HL-60 (cell line): ENCODE data around the gene FAM53A.

Source experiments
- DNase-seq, 2 experiments: peaks; one replicate each; pipeline ENCODE4 v3.0.0-alpha.2; 2010 to 2020; ENCODE audit warnings: low read depth in 1 of 2, low spot score in 1 of 2
- H3K27ac ChIP-seq: fragments of 250-450 bp; sonication (Bioruptor Pico); replicated peaks from 2 replicates; pipeline ENCODE4 v1.5.1; 2020; ENCODE audit warnings: mild to moderate bottlenecking, moderate library complexity
- H3K27me3 ChIP-seq: fragments of 250-450 bp; sonication (Bioruptor Pico); 2 replicates; pipeline ENCODE4 v1.5.1; 2021; ENCODE audit warnings: mild to moderate bottlenecking, moderate library complexity; ENCODE audit not compliant: insufficient read depth, poor library complexity, severe bottlenecking
- H3K4me3 ChIP-seq: replicated peaks from 2 replicates; pipeline ENCODE4 v1.5.1; 2011; ENCODE audit warnings: mild to moderate bottlenecking, control low read depth, low read length; ENCODE audit not compliant: insufficient read depth
- GABPA ChIP-seq: IDR thresholded peaks from 2 replicates; pipeline ENCODE4 v1.6.1; 2012; ENCODE audit warnings: low read depth
- POLR2AphosphoS5 ChIP-seq: IDR thresholded peaks from 2 replicates; pipeline ENCODE4 v1.6.1; 2012; ENCODE audit warnings: low read depth
- SPI1 ChIP-seq: IDR thresholded peaks from 2 replicates; pipeline ENCODE4 v1.6.1; 2012; ENCODE audit warnings: low read depth, mild to moderate bottlenecking, borderline replicate concordance
- TF ChIP-seq, protein P1 (sequence below): IDR thresholded peaks from 2 replicates; pipeline ENCODE4 v1.6.1; 2012; ENCODE audit warnings: low read depth; ENCODE audit not compliant: insufficient replicate concordance
- TF ChIP-seq, protein P2 (sequence below): IDR thresholded peaks from one replicate; pipeline ENCODE4 v1.5.1; 2011; ENCODE audit warnings: low read length, control low read depth, inconsistent platforms; ENCODE audit not compliant: insufficient read depth

The FAM53A gene

DNA sequence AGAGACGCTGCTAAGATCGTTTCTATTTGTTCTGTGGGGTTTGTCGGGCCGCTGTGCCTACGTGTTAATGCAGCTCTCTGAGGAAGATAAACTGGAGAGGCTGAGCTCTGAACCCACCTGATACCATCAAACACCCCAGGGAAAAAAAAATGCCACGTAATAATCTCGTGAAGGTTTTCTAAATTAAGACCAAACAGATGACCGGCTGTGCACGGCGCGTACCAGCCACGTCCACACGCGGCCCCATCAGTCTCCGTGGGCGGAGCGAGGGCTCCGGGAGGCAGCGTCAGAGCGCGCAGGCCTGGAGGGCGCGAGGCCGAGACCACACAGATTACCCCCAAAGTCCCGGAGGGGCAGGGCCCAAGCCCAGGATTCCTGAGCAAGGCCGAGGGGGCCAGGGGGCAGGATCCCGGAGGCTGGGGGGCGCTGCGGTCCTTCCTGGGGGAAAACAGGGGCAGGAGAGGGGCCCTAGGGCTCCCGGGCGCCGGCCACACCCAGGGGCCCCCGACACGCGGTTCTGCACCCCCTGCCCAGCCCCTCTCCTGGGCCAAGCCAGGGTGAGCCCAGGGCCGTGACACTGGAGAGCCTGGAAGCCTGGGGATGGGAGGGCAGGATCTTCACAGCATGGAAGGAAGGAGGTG, 91.9 kb downstream of the FAM53A start:
- H3K27me3 ChIP-seq, result no peaks in the 10 kb centered on the region
- no peak for DNase-seq

DNA sequence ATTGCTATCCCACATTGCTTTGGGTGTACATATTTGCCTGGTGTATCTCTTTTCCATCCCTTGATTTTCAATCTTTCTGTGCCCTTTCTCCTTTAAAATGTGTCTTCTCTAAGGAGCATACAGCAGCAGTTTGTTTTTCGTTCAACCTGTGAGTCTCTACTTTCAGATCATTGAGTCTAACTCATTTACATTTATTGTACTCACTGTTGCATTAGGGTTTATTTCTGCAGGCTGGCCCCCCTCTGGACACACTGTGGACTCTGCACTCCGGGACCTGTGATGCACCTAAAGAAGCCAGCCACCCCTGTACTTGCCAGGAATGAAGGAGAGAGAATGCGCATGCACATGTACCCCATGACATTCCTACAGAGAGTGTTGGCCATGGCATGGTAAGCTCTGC, 93.0 kb downstream of the FAM53A start:
- no peak overlapping the region for H3K4me3 ChIP-seq
- TF ChIP-seq, protein P1, sequence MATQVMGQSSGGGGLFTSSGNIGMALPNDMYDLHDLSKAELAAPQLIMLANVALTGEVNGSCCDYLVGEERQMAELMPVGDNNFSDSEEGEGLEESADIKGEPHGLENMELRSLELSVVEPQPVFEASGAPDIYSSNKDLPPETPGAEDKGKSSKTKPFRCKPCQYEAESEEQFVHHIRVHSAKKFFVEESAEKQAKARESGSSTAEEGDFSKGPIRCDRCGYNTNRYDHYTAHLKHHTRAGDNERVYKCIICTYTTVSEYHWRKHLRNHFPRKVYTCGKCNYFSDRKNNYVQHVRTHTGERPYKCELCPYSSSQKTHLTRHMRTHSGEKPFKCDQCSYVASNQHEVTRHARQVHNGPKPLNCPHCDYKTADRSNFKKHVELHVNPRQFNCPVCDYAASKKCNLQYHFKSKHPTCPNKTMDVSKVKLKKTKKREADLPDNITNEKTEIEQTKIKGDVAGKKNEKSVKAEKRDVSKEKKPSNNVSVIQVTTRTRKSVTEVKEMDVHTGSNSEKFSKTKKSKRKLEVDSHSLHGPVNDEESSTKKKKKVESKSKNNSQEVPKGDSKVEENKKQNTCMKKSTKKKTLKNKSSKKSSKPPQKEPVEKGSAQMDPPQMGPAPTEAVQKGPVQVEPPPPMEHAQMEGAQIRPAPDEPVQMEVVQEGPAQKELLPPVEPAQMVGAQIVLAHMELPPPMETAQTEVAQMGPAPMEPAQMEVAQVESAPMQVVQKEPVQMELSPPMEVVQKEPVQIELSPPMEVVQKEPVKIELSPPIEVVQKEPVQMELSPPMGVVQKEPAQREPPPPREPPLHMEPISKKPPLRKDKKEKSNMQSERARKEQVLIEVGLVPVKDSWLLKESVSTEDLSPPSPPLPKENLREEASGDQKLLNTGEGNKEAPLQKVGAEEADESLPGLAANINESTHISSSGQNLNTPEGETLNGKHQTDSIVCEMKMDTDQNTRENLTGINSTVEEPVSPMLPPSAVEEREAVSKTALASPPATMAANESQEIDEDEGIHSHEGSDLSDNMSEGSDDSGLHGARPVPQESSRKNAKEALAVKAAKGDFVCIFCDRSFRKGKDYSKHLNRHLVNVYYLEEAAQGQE, result no peak
- no peak for TF ChIP-seq GABPA
- TF ChIP-seq, protein P2, sequence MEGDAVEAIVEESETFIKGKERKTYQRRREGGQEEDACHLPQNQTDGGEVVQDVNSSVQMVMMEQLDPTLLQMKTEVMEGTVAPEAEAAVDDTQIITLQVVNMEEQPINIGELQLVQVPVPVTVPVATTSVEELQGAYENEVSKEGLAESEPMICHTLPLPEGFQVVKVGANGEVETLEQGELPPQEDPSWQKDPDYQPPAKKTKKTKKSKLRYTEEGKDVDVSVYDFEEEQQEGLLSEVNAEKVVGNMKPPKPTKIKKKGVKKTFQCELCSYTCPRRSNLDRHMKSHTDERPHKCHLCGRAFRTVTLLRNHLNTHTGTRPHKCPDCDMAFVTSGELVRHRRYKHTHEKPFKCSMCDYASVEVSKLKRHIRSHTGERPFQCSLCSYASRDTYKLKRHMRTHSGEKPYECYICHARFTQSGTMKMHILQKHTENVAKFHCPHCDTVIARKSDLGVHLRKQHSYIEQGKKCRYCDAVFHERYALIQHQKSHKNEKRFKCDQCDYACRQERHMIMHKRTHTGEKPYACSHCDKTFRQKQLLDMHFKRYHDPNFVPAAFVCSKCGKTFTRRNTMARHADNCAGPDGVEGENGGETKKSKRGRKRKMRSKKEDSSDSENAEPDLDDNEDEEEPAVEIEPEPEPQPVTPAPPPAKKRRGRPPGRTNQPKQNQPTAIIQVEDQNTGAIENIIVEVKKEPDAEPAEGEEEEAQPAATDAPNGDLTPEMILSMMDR, result no peak
- no peak for TF ChIP-seq SPI1
- TF ChIP-seq POLR2AphosphoS5, result no peak

More for the DNA sequence above, 91.9 kb downstream of the FAM53A start:
- Histone ChIP-seq H3K27ac (no peak overlapping the region), H3K4me3 (no peak overlapping the region)
- TF ChIP-seq, protein P1, result no peak
- TF ChIP-seq SPI1 (no peak), GABPA (no peak), POLR2AphosphoS5 (no peak)
- TF ChIP-seq, protein P2, result no peak

DNA sequence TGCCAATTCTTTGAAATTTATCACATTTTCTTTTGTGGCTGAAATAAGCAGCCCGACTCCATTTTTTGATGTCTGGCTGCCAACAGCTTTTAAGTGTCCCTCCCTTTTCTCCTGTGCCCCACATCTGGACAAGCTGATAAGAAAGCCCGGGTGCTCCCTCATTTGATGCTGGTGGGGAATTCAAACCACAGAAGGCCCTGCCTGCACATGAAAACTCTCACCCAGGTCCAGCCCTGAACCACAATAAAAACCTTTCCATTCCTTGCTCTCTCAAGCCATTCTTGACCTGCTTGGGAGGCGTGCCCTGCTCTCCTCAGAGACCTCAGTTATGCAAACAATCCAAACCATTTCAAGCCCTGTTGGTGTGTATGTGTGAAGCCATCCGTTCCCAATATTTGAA, 93.9 kb downstream of the FAM53A start:
- DNase-seq, result no peak

More for the DNA sequence above, 93.0 kb downstream of the FAM53A start:
- no peak for DNase-seq
- Histone ChIP-seq H3K27ac (no peak overlapping the region), H3K27me3 (no peaks in the 10 kb centered on the region)

More for the DNA sequence above, 93.9 kb downstream of the FAM53A start:
- Histone ChIP-seq H3K4me3 (no peak overlapping the region), H3K27me3 (no peaks in the 10 kb centered on the region), H3K27ac (no peak overlapping the region)
- TF ChIP-seq, protein P1, result no peak
- TF ChIP-seq, protein P2, result no peak
- TF ChIP-seq GABPA (no peak), SPI1 (no peak), POLR2AphosphoS5 (no peak)
